CD4-positive, alpha-beta T cell treated with Interleukin-1 beta for 1 hour (primary cell): ENCODE data around the gene TRIM37.
"Not testable (repeated sequence)": the region's sequence is repeated elsewhere in the genome, so short reads cannot be mapped to it uniquely, and the experiment has no call there.

ENCODE experiments used
- DNase-seq, 2 donors: peaks; one replicate each; pipeline ENCODE4 v3.0.0-alpha.2; 2020 to 2022

The TRIM37 gene

GRCh38 chr17:59108400-59109102 is 1.9 kb upstream of the TRIM37 start:
- no peak for DNase-seq

DNA sequence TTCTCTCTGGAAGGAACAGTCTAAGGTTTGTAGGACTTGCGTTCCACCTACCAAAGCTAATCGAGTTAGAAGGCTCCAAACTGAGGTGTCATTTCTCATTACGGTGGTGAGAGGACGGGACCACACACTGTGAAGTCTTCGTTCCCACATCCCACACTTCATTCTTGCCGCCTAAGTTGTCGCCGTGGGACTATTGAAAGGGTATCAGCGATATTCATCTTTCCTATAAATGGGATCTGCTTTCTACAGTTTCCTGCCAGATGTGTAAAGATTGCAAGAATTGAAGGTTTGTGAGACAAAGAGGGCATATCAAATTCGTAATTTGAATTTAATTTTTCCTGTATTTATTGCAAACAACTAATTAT is 608 bp upstream of the TRIM37 start:
- DNase-seq, result no peak

GRCh38 chr17:59105852-59106462 is 723 bp downstream of the TRIM37 start:
- DNase-seq, result peak; percentile 75 to 76

- DNase-seq, result no peak
Measured at GRCh38 chr17:59101178-59101577, 5.5 kb downstream of the TRIM37 start.

DNA sequence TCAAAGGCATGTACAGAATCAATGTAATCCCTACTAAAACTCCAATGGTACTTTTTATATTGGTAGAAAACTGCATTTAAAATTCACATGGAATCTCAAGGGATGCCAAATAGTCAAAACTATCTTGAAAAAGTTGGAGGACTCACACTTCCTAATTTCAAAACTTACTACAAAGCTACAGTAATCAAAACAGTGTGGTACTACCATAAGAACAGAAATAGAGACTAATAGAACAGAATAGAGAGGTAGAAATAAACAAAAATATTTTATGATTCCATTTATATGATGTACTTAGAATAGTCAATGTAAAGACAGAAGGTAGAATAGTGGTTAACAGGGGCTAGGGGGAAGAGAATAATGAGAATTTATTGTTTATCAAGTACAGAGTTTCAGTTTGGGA is 8.8 kb downstream of the TRIM37 start:
- DNase-seq, result no peak

- no peak for DNase-seq
Measured at GRCh38 chr17:59094861-59095530, 11.7 kb downstream of the TRIM37 start.

- DNase-seq, result no peak
Measured at GRCh38 chr17:59093702-59094231, 12.9 kb downstream of the TRIM37 start.

- no peak for DNase-seq
Measured at GRCh38 chr17:59093145-59093701, 13.5 kb downstream of the TRIM37 start.

GRCh38 chr17:59090593-59090992 is 16.1 kb downstream of the TRIM37 start:
- DNase-seq, result not testable (repeated sequence)

- no peak for DNase-seq
Measured at GRCh38 chr17:59084154-59084553, 22.5 kb downstream of the TRIM37 start.

DNA sequence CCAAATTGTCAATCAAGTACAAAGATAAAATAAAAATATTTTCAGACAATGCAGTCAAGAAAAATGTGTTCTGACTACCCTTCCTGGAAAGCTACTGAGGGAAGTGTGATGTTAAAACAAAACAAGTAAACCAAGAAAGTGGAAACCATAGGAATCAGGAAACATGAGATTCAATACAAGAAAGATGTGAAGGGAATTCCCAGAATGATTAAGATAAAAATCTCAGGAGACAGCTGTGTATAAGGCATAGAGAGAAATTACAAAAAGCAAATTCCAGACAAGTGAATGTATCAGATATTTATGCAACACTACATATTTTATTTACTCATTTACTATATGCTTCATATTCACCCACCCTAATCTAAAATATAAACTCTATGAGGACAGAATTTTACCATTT is 32.2 kb downstream of the TRIM37 start:
- no peak for DNase-seq

- DNase-seq, result no peak
Measured at GRCh38 chr17:59073972-59074371, 32.7 kb downstream of the TRIM37 start.

GRCh38 chr17:59069856-59070255 is 36.8 kb downstream of the TRIM37 start:
- DNase-seq, result no peak

DNA sequence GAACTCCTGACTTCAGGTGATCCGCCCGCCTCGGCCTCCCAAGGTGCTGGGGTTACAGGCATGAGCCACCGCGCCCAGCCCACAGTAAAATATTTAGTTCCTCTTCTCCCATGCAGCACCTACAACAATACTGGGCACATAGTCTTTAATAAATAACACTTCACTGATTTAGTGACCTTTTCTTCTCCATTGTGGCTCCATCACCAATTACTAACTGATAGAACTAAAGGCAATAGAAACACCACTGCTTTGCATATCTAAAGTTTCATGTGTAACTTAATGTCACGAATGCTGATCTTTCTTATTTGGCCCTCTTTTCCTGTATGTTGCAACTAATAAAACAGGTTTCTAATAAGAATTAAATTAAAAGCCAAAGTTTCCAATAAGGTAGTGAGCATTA is 38.9 kb downstream of the TRIM37 start:
- no peak for DNase-seq

- no peak for DNase-seq
Measured at GRCh38 chr17:59067340-59067739, 39.3 kb downstream of the TRIM37 start.

GRCh38 chr17:59062509-59062908 is 44.2 kb downstream of the TRIM37 start:
- DNase-seq, result no peak

GRCh38 chr17:59056857-59057256 is 49.8 kb downstream of the TRIM37 start:
- no peak for DNase-seq

- no peak for DNase-seq
Measured at GRCh38 chr17:59049798-59050197, 56.9 kb downstream of the TRIM37 start.

DNA sequence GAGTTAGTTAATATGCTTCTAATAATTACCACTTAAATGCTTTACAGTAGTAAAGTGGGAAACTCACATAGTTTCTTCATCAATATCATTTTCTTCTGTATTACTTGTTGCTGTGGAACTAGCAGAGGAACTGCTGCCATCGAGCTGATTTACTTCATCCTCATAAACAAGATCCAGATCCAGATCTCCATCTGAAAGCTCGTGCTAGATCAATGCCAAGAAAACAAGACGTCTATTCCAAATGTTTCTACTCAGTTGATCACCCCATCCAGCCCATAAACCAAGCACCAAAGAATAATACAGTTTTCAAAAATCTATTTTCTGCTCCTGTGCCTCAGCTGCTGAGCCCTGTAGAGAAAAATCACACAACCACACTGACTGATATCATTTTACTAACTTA is 59.1 kb downstream of the TRIM37 start:
- no peak for DNase-seq

DNA sequence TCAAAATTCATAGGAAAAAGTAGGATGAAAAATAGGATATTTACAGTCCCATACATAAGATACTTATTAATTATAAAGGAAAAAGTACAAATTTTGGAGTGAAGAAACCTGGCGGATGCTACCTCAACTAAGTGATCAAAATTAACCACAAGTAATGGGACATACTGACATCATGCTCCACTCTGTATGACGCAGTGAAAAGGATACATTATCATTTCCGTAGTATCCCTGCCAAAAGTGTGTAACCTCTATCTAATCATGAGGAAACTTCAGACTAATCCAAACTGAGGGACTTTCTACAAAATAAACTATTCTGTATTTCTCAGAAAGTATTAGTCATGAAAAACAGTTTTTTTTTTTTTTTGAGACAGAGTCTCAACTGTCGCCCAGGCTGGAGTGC is 60.5 kb downstream of the TRIM37 start:
- DNase-seq, result no peak

DNA sequence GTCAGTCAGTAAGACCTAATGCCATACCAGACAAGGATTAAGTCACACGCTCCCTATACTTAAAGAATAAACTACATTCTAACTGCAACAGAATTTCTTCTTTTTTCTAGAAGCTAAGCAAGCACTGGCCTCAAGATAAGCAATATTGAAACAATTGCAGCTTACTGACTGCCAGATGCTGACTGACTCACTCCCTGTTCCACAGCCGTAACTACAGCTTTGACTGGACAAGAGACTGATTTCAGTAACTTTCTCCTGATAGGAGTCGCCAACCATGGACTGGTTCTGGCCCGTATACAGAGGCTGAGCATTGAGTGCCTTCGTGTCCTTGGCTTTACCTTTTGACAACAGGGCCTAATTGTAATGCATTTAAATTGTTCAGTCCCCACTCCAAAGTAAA is 67.9 kb downstream of the TRIM37 start:
- DNase-seq, result no peak

- DNase-seq, result no peak
Measured at GRCh38 chr17:59037960-59038359, 68.7 kb downstream of the TRIM37 start.

GRCh38 chr17:59030811-59031210 is 75.9 kb downstream of the TRIM37 start:
- no peak for DNase-seq

DNA sequence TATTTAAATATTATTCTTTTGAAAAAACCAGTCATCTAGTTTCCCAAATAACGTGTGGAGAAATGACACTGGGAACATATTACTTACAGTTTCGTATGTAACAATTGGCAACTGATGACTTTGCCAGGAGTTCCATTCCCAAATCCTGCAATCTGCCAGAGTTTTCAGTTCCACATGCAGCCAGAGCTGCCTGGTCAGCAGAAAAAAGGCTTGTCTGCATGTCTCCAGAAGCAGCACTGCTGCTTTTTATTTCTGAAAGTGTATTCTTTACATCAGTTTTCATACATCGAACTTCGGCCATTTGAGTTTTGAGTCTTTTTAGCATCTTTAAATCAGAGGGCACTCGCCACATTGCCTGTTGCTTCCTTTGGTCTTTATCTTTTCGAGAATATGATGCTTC is 78.4 kb downstream of the TRIM37 start:
- no peak for DNase-seq
